Testis (tissue), 5 donors: ENCODE results near the gene UBTD2. TPM values are rescaled to one million over a fixed set of nuclear protein-coding genes. Genes with fewer than 3 reads are reported as not detected.
"Not testable (repeated sequence)": the region's sequence is repeated elsewhere in the genome, so short reads cannot be mapped to it uniquely, and the experiment has no call there.

Source experiments
- DNase-seq: peaks from one replicate; pipeline ENCODE4 v3.0.0-alpha.2; 2019
- H3K27ac ChIP-seq, 2 donors: fragments of 200-600 bp; sonication (generic); one replicate each; pipeline ENCODE4 v1.5.1; 2019
- H3K27me3 ChIP-seq: fragments of 200-600 bp; sonication (generic); one replicate; pipeline ENCODE4 v1.5.1; 2019
- H3K36me3 ChIP-seq: fragments of 200-600 bp; sonication (generic); one replicate; pipeline ENCODE4 v1.5.1; 2017; ENCODE audit warnings: low read depth; ENCODE audit errors: missing control alignments
- H3K4me1 ChIP-seq: fragments of 200-600 bp; sonication (generic); one replicate; pipeline ENCODE4 v1.5.1; 2019
- H3K4me3 ChIP-seq, 2 donors: fragments of 200-600 bp; sonication (generic); one replicate each; pipeline ENCODE4 v1.5.1; 2017 to 2019
- H3K9me3 ChIP-seq: fragments of 200-600 bp; sonication (generic); one replicate; pipeline ENCODE4 v1.5.1; 2017
- CTCF ChIP-seq, 3 experiments: fragments of 450-650 bp in 2 of 3; fragments of 200-600 bp in 1 of 3; sonication (generic) in 1 of 3; IDR thresholded peaks; one replicate each; pipeline ENCODE4 v1.5.1; 2016 to 2019; ENCODE audit warnings: antibody characterized with exemption in 3 of 3, mild to moderate bottlenecking in 2 of 3, moderate library complexity in 1 of 3
- POLR2A ChIP-seq: fragments of 450-650 bp; IDR thresholded peaks from one replicate; pipeline ENCODE4 v1.6.1; 2017; ENCODE audit warnings: antibody characterized with exemption, mild to moderate bottlenecking, moderate library complexity
- WGBS, 2 donors: methylation state at CpG; one replicate each; pipeline ENCODE4 v1.1.5; 2018; 5-methylcytosine and 5-hydroxymethylcytosine counted together
- intact Hi-C: fragments of 100-400 bp; cut with DNase I; formaldehyde crosslinking; loops from one replicate; pipeline ENCODE4 v1.15.1; 2023; ENCODE audit warnings: low total_unique reads
- long read RNA-seq, 2 donors: transcript quantifications; one replicate each; lab custom pipeline, GENCODE V29; 2026
- polyA plus RNA-seq: library from polyadenylated mRNA; stranded (reverse); fragments of 350-450 nt; fragmentation: Illumina TruSeq; extraction: RNeasy Lipid Tissue Mini Kit (QIAGEN cat#74804); gene quantifications from one replicate; pipeline ENCODE4 v1.2.3, GENCODE V29; 2014; ENCODE audit warnings: low read depth, low replicate concordance; ENCODE audit not compliant: insufficient read depth
- total RNA-seq, 2 donors: library from RNA; depleted of rRNA; stranded (reverse); fragments of >200 nt; gene quantifications; one replicate each; pipeline ENCODE4 v1.2.3, GENCODE V29; 2016

The UBTD2 gene
- total RNA-seq, result 10 to 100 TPM; 41.2 to 51.8 TPM
- 53.9 TPM for polyA plus RNA-seq
- long read RNA-seq, donor 1, transcript UBTD2-201 (3 exons, 3,301 nt), result major isoform, 30 of 30 reads
- long read RNA-seq, donor 1, partial matches to known transcripts, result 0 of 30 reads
- long read RNA-seq, donor 1, other reads (novel, unspliced or antisense), result 0 of 30 reads
- long read RNA-seq, donor 2, transcript UBTD2-201 (3 exons, 3,301 nt), result major isoform, 16 of 27 reads
- long read RNA-seq, donor 2, partial matches to known transcripts, result 11 of 27 reads
- long read RNA-seq, donor 2, other reads (novel, unspliced or antisense), result 0 of 27 reads

DNA sequence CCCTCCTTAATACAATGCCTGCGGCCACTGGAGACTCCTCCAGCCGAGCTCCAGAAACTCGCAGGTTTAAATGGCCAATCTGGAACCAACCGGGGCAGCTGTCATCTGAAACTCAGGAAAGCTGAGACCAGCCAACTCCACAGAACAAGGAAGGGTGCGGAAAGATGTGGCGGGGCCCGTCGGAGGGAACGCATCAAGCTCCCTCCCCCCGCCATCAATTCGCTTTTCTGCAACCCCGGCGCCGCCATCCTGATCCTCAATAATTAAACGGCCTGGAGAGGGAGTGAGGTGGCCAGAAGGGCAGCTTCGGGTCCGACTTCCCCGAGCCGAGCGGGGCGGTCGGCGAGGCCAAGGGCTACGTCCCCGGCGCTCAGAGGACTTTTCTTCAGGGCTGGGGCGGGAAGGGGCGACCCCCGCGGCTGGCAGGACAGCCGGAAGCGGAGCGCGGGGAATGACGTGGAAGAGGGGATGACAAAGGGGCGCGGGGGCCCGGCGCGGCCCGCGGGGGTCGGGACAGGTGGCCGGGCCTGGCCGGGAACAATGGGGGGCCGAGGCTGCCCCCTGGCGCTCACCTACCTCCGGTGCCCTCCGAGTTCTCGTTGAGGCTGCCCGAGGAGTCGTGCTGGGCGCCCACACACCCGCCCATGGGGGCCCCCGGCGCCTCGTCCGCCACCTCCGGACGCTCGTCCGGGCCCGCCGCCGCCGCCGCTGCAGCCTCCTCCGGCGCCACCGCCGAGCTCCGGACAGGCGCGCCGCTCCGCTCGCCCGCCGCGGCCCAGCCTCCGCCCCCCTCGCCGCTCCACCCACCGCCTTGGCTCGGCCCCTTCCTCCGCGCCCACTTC lies at the start of gene UBTD2:
TSS of gene UBTD2 (minus strand) at position 745 of the 842 bp plus-strand sequence. CDS start at position 646, 99 bp downstream.
- TF ChIP-seq POLR2A (no peak), CTCF (IDR thresholded peaks at IDR 0.05) (peak; percentile 27 to 54 (median 33))
- H3K27ac ChIP-seq, result peak within 1 kb of the TSS; percentile 93 to 94
- intact Hi-C loops, result no loop called here
- peaks cover 20% of the 10 kb centered on the region for H3K4me1 ChIP-seq
- no peaks in the 10 kb centered on the region for H3K27me3 ChIP-seq
- H3K9me3 ChIP-seq, result no peaks in the 10 kb centered on the region
- H3K4me3 ChIP-seq, result peak within 1 kb of the TSS; percentile 72 to 97
- H3K36me3 ChIP-seq, result no peaks in the 10 kb centered on the region
- 0 to 1% methylated on average over 4 to 84 of the region's 87 CpGs for WGBS, 2 donors
- peak; percentile 82 for DNase-seq

DNA sequence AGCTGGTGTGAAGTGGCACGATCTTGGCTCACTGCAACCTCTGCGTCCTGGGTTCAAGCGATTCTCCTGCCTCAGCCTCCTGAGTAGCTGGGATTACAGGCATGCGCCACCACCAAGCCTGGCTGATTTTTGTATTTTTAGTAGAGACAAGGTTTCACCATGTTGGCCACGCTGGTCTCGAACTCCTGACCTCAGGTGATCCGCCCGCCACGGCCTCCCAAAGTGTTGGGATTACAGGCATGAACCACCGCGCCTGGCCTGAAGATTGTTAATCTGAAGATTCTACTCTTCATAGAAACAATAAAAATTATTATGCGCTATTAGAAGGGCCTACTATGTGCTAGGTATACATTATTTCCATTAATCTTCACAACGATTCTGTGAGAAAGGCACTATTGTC lies 43.3 kb upstream of the UBTD2 start:
- H3K27ac ChIP-seq, H3K36me3 ChIP-seq, DNase-seq, intact Hi-C loops, H3K4me3 ChIP-seq, H3K9me3 ChIP-seq, H3K4me1 ChIP-seq, H3K27me3 ChIP-seq: not testable (repeated sequence)
- WGBS, 2 donors, result 88 to 95% methylated on average over 13 of the region's 13 CpGs

- intact Hi-C loops, result no loop called here
- TF ChIP-seq CTCF (IDR thresholded peaks at IDR 0.05) (no peak), POLR2A (no peak)
- H3K36me3 ChIP-seq, result no peaks in the 10 kb centered on the region
- no peak overlapping the region for H3K4me3 ChIP-seq
- H3K4me1 ChIP-seq, result no peaks in the 10 kb centered on the region
- no peaks in the 10 kb centered on the region for H3K9me3 ChIP-seq
- no peaks in the 10 kb centered on the region for H3K27me3 ChIP-seq
- no peak overlapping the region for H3K27ac ChIP-seq
- 91 to 93% methylated on average over 9 of the region's 9 CpGs for WGBS, 2 donors
- no peak for DNase-seq
Measured at GRCh38 chr5:172325452-172325851, 41.9 kb upstream of the UBTD2 start.

DNA sequence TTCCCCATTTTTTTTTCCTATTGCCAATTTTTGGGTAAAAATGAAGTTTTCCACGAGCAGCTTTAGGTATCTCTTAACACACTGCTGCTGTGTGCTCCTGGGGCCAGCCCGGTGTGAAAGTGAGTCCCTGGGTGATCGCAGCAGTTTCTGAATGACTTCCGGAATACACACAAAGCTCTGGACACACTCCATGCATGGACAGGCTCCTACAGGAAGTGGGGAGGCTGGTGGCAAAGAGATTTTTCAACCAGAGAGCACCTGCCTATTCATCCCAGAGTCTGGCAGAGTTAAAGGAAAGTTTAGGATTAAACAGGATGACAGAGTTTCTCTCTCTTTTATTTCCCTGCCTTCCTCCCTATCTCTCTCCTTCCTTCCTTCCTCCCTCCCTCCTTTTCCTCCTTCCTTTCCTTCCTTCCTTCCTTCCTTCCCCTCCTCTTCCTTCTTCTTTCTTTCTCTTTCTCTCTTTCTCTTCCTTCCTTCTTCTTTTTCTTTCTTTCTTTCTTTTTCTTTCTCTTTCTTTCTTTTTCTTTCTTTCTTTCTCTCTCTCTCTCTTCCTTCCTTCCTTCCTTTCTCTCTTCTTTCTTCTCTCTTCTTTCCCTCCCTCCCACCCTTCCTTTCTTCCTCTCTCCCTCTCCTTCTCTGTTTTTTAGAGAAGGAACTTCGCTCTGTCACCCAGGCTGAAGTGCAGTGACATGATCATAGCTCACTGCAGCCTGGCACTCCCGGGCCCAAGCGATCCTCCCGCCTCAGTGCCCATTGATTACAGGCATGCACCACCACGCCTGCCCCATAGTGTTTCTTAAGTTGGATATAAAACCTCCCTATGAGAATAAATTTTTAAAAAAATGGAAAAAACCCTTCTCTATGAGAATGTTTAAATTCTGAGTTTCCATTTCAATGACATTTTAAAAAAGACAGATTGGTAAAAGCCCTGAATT lies 38.7 kb upstream of the UBTD2 start:
- Histone ChIP-seq H3K27ac (no peak overlapping the region), H3K36me3 (no peaks in the 10 kb centered on the region), H3K27me3 (no peaks in the 10 kb centered on the region), H3K4me3 (no peak overlapping the region), H3K9me3 (no peaks in the 10 kb centered on the region), H3K4me1 (no peaks in the 10 kb centered on the region)
- intact Hi-C loops, result no loop called here
- DNase-seq, result no peak
- WGBS, 2 donors, result 81 to 83% methylated on average over 9 of the region's 9 CpGs
- no peak for TF ChIP-seq CTCF (IDR thresholded peaks at IDR 0.05)
- TF ChIP-seq POLR2A, result no peak

DNA sequence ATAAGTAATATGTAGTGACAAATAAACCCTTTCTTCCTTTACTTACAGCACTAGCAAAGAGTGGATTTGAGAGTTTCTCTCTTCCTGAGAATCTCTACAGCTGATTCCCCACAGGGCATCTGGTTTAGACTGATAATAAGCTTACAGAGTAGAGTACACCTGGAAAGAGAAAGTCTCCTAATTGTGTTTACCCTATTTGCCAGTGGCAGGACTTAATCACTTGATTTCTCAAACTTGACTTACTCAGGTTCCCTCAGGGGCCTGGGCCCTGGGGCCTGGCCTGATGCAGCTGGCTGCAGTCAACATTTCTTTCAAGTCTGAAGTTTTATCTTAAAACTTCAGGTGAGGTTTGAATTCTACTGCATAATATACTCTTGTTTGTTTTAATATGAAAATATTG lies 38.0 kb upstream of the UBTD2 start:
- intact Hi-C loops, result no loop called here
- no peaks in the 10 kb centered on the region for H3K4me1 ChIP-seq
- no peak overlapping the region for H3K4me3 ChIP-seq
- no peak overlapping the region for H3K27ac ChIP-seq
- TF ChIP-seq CTCF (IDR thresholded peaks at IDR 0.05) (no peak), POLR2A (no peak)
- DNase-seq, result no peak
- H3K9me3 ChIP-seq, result no peaks in the 10 kb centered on the region
- H3K36me3 ChIP-seq, result no peaks in the 10 kb centered on the region
- H3K27me3 ChIP-seq, result no peaks in the 10 kb centered on the region
